Measurements from ENCODE around the gene KNSTRN.

GRCh38 chr15:40367686-40368611 is 14.6 kb upstream of the KNSTRN start:
- TF ChIP-seq TAF1 (IDR thresholded peaks at IDR 0.05; ENCODE audit: borderline replicate concordance, low read depth, low read length) (no peak), POLR2AphosphoS5 (IDR thresholded peaks at IDR 0.05; ENCODE audit: low read depth, low read length) (no peak), POLR2A (IDR thresholded peaks at IDR 0.05; ENCODE audit: low read depth, low read length) (no peak)

All from GM12892 (cell line).